Neutrophil (primary cell): ENCODE data around the gene TMEM125.

Experiments used
- H3K27ac ChIP-seq: fragments of 200-600 bp; sonication (generic); 2 replicates; pipeline ENCODE4 v1.5.1; 2016; ENCODE audit warnings: mild to moderate bottlenecking, moderate library complexity
- H3K27me3 ChIP-seq: fragments of 200-600 bp; sonication (generic); 2 replicates; pipeline ENCODE4 v1.6.0; 2016; ENCODE audit warnings: mild to moderate bottlenecking
- H3K36me3 ChIP-seq: fragments of 200-600 bp; sonication (generic); 2 replicates; pipeline ENCODE4 v1.5.1; 2017
- H3K4me1 ChIP-seq, 2 experiments: fragments of 200-600 bp in 1 of 2; sonication (generic) in 1 of 2; 1 replicate in 1 of 2; 2 replicates in 1 of 2; pipeline versions ENCODE4 v1.5.1 to v1.6.1; 2013 to 2016; ENCODE audit warnings: low read depth in 1 of 2, low read length in 1 of 2, mild to moderate bottlenecking in 1 of 2, moderate library complexity in 1 of 2; ENCODE audit not compliant: control insufficient read depth in 1 of 2, insufficient read depth in 1 of 2
- H3K4me3 ChIP-seq, 2 experiments: fragments of 200-600 bp in 1 of 2; sonication (generic) in 1 of 2; 1 replicate in 1 of 2; 2 replicates in 1 of 2; pipeline ENCODE4 v1.5.1; 2013 to 2016; ENCODE audit warnings: low read depth in 1 of 2, low read length in 1 of 2, mild to moderate bottlenecking in 1 of 2, moderate library complexity in 1 of 2
- H3K9me3 ChIP-seq: fragments of 200-600 bp; sonication (generic); 2 replicates; pipeline ENCODE4 v1.5.1; 2016
- TF ChIP-seq, protein P1 (sequence below): fragments of 200-600 bp; sonication (generic); IDR thresholded peaks from 2 replicates; pipeline ENCODE4 v1.5.1; 2016; ENCODE audit warnings: antibody characterized with exemption

The TMEM125 gene

DNA sequence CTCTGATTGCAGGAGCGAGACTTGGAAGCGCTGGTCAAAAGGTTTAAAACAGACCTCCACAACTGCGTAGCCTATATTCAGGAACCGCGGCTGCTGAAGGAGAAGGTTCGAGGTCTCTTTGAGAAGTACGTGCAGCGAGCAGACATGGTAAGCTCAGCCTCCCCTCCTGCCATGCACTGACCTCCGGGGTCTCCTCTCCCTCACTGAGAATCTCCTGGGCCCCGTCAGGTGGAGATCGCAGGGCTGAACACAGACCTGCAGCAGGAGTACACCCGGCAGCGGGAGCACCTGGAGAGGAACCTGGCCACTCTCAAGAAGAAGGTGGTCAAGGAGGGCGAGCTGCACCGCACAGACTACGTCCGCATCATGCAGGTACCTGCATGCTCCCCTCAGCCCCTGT, 35.5 kb upstream of the TMEM125 start:
- H3K27ac ChIP-seq: no peak overlapping the region
- H3K9me3 ChIP-seq: no peaks in the 10 kb centered on the region
- TF ChIP-seq, protein P1, sequence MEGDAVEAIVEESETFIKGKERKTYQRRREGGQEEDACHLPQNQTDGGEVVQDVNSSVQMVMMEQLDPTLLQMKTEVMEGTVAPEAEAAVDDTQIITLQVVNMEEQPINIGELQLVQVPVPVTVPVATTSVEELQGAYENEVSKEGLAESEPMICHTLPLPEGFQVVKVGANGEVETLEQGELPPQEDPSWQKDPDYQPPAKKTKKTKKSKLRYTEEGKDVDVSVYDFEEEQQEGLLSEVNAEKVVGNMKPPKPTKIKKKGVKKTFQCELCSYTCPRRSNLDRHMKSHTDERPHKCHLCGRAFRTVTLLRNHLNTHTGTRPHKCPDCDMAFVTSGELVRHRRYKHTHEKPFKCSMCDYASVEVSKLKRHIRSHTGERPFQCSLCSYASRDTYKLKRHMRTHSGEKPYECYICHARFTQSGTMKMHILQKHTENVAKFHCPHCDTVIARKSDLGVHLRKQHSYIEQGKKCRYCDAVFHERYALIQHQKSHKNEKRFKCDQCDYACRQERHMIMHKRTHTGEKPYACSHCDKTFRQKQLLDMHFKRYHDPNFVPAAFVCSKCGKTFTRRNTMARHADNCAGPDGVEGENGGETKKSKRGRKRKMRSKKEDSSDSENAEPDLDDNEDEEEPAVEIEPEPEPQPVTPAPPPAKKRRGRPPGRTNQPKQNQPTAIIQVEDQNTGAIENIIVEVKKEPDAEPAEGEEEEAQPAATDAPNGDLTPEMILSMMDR: no peak
- no peak overlapping the region for H3K4me3 ChIP-seq
- H3K27me3 ChIP-seq: no peaks in the 10 kb centered on the region
- no peaks in the 10 kb centered on the region for H3K4me1 ChIP-seq
- no peaks in the 10 kb centered on the region for H3K36me3 ChIP-seq

DNA sequence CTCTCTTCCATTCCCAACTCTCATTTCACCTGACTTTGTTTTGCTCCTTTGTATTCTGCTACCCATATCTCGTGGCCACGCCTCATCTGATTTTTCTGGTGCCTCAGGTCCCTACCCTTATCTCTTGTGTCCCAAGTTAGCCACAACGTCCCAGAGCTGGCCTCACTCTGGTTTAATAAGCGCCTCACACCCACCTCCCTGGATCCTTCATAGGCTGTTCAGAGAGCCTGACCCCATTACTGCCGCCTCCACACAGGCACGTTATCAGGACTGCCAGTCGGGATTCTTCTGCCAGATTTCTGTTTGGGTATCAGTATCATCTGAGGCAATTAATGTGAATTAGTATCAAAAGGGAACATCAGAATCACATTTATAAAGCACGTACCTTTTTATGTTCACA, 34.7 kb upstream of the TMEM125 start:
- Histone ChIP-seq H3K27me3 (no peaks in the 10 kb centered on the region), H3K4me3 (no peak overlapping the region), H3K9me3 (no peaks in the 10 kb centered on the region), H3K36me3 (no peaks in the 10 kb centered on the region), H3K4me1 (no peaks in the 10 kb centered on the region), H3K27ac (no peak overlapping the region)
- TF ChIP-seq, protein P1: no peak

DNA sequence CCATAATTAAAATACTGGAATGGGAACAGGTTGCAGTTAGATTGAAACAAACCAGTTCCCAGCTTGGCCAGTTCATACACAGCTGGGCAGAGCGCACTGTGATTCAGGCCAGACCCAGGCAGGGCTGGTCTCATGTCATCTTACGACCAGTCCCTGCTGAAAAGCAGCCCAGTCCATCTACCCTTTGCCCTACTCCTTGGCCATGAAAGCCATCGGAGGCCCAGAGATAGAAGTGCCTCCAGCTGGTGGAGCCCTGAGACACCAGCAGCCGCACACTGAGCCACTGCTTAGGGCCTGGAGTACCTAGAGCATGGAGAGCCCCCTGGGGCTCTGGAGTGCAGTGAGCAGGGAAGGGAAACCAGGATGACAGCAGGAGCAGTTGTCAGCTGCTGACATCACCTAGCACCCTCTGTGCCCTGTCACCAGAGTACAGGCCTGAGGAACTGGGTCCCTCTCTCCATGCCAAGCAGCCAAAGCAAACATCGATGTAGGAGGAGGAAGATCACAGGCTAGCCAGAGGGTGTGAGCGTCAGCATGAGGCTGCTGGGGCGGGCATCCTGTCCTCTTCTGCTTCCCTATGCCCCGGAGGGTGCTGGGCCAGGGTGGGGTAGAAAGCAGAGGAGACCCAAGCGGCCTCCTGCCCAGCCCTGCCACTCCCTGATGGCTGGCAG, 34.2 kb upstream of the TMEM125 start:
- H3K36me3 ChIP-seq: no peaks in the 10 kb centered on the region
- no peak overlapping the region for H3K27ac ChIP-seq
- TF ChIP-seq, protein P1: no peak
- no peaks in the 10 kb centered on the region for H3K4me1 ChIP-seq
- H3K9me3 ChIP-seq: no peaks in the 10 kb centered on the region
- no peak overlapping the region for H3K4me3 ChIP-seq
- no peaks in the 10 kb centered on the region for H3K27me3 ChIP-seq

DNA sequence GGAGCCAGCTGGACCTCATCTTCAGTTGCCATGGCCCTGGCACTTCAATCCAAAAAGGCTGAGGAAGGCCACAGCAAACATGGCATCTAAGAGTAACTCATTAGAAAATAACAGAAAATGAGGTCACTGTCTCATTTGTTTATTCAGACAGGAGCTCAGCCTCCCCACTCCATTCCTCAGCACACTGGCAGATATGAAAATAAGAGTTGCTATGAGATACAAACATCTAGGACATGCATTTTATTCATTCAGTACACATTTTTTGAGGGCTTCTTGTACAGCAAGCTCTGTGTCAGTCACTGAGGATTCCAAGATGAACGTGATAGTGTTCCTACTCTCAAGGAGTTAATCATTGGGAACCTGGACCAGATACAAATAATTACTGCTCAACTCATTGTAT, 32.7 kb upstream of the TMEM125 start:
- no peaks in the 10 kb centered on the region for H3K36me3 ChIP-seq
- no peaks in the 10 kb centered on the region for H3K9me3 ChIP-seq
- no peaks in the 10 kb centered on the region for H3K27me3 ChIP-seq
- no peak overlapping the region for H3K4me3 ChIP-seq
- no peaks in the 10 kb centered on the region for H3K4me1 ChIP-seq
- no peak overlapping the region for H3K27ac ChIP-seq
- TF ChIP-seq, protein P1: no peak

DNA sequence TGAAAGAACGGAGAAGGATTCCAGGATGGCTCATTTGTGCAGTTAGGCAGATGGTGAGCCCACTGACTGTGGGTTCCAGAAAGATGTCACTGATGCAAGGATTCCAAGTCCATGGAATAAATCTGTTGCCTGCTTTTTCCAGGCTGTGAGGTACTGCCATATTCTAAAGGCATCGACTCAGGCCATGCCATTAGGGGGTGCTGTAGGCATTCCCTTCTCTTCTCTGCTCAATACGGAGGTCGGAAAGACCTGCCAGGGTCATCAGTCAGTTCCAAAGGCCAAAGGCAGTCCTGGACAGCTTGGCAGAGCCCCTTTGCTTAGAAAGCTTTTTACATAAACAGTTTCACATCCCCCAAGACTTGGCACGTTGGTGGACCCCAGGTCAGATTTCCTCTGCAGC, 31.7 kb upstream of the TMEM125 start:
- Histone ChIP-seq H3K27ac (no peak overlapping the region), H3K4me1 (no peaks in the 10 kb centered on the region), H3K27me3 (no peaks in the 10 kb centered on the region), H3K9me3 (no peaks in the 10 kb centered on the region), H3K36me3 (no peaks in the 10 kb centered on the region), H3K4me3 (no peak overlapping the region)
- TF ChIP-seq, protein P1: no peak
